K562 (cell line): ENCODE measurements around the gene PGAM2. TPM values are rescaled to one million over a fixed set of nuclear protein-coding genes. Genes with fewer than 3 reads are reported as not detected.

Source experiments
- ATAC-seq: fragments of 200-7000 bp; cut with Tn5 transposase; 3 replicates; pipeline ENCODE4 v1.9.1; 2020; ENCODE audit warnings: moderate library complexity
- BruUV-seq: library from RNA; stranded (reverse); fragments of 400-500 nt; replicated peaks from 2 replicates; lab custom pipeline; 2021; lab: Mats Ljungman, UMichigan
- CTCF ChIA-PET: fragments of 300-600 bp; formaldehyde crosslinking; extraction: SDS; loops from one replicate; lab custom pipeline; 2021; ENCODE audit warnings: low intra/inter-chr PET ratio; lab: Yijun Ruan, JAX
- POLR2A ChIA-PET: fragments of 300-600, 350-650 bp; sonication (Branson Sonifier 250); formaldehyde crosslinking; extraction: SDS; loops from one replicate; lab custom pipeline; 2021; ENCODE audit warnings: antibody characterized with exemption, inconsistent platforms; lab: Yijun Ruan, JAX
- DNase-seq, 4 experiments: peaks; one replicate each; pipeline versions ENCODE4 v3.0.0 to v3.0.0-alpha.2; 2011 to 2018; ENCODE audit warnings: low spot score in 3 of 4, mixed read lengths in 3 of 4; ENCODE audit errors: extremely low read depth in 1 of 4
- FAIRE-seq: peaks from 2 replicates; lab custom pipeline; 2011; peaks lifted over from hg19 to GRCh38; lab: Jason Lieb, UNC
- H2AFZ ChIP-seq: 2 replicates; pipeline ENCODE4 v1.6.0; 2011; ENCODE audit warnings: low read depth, low read length, control low read depth, inconsistent platforms
- H3K27ac ChIP-seq: fragments of 200-600 bp; 3 replicates; pipeline ENCODE4 v1.8.0; 2011; ENCODE audit warnings: low read depth, mild to moderate bottlenecking, control low read depth, inconsistent platforms, low read length, moderate library complexity, mixed read lengths; ENCODE audit errors: extremely low read depth
- H3K27me3 ChIP-seq, 2 experiments: fragments of 300-600 bp in 1 of 2; 2 replicates in 1 of 2; 3 replicates in 1 of 2; pipeline versions ENCODE4 v1.6.0 to v1.8.0; 2011; ENCODE audit warnings: inconsistent platforms in 2 of 2, low read length in 2 of 2, mild to moderate bottlenecking in 1 of 2, mixed read lengths in 1 of 2, moderate library complexity in 1 of 2; ENCODE audit not compliant: control insufficient read depth in 2 of 2, insufficient read depth in 2 of 2
- H3K36me3 ChIP-seq: fragments of 300-600 bp; 3 replicates; pipeline ENCODE4 v1.8.0; 2011; ENCODE audit warnings: mild to moderate bottlenecking, low read length, inconsistent platforms; ENCODE audit not compliant: control insufficient read depth, insufficient read depth
- H3K4me1 ChIP-seq, 2 experiments: fragments of 200-600 bp in 1 of 2; replicated peaks in 1 of 2; 2 replicates in 1 of 2; 3 replicates in 1 of 2; pipeline versions ENCODE4 v1.5.1 to v1.8.0; 2011; ENCODE audit warnings: inconsistent platforms in 2 of 2, low read length in 2 of 2, mild to moderate bottlenecking in 1 of 2, mixed read lengths in 1 of 2, moderate library complexity in 1 of 2; ENCODE audit not compliant: control insufficient read depth in 2 of 2, insufficient read depth in 2 of 2
- H3K4me2 ChIP-seq: 2 replicates; pipeline ENCODE4 v1.6.1; 2011; ENCODE audit warnings: low read length, control low read depth, inconsistent platforms, mixed read lengths; ENCODE audit not compliant: insufficient read depth
- H3K4me3 ChIP-seq: fragments of 200-600 bp; sonication (generic), shearing (Covaris generic); 2 replicates; pipeline ENCODE4 v1.5.1; 2016; ENCODE audit warnings: control low read depth, inconsistent platforms
- H3K79me2 ChIP-seq: fragments of 200-600 bp; 3 replicates; pipeline ENCODE4 v1.8.0; 2011; ENCODE audit warnings: low read length, inconsistent platforms; ENCODE audit not compliant: control insufficient read depth, insufficient read depth
- H3K9ac ChIP-seq, 2 experiments: 2 replicates each; pipeline versions ENCODE4 v1.6.0 to v1.6.1; 2011; ENCODE audit warnings: low read depth in 2 of 2, low read length in 2 of 2, control low read depth in 1 of 2, inconsistent platforms in 1 of 2, mild to moderate bottlenecking in 1 of 2, mixed read lengths in 1 of 2; ENCODE audit not compliant: insufficient read depth in 1 of 2
- H3K9me1 ChIP-seq: one replicate; pipeline ENCODE4 v1.6.0; 2011; ENCODE audit warnings: inconsistent platforms, mild to moderate bottlenecking, low read length, moderate library complexity; ENCODE audit not compliant: control insufficient read depth, insufficient read depth
- H3K9me3 ChIP-seq: replicated peaks from 2 replicates; pipeline ENCODE4 v1.5.1; 2011; ENCODE audit warnings: low read depth, low read length, inconsistent platforms; ENCODE audit not compliant: control insufficient read depth, insufficient read depth
- H4K20me1 ChIP-seq: replicated peaks from 2 replicates; pipeline ENCODE4 v1.6.1; 2011; ENCODE audit warnings: low read length, inconsistent platforms, mixed read lengths; ENCODE audit not compliant: control insufficient read depth, insufficient read depth
- PKNOX1 ChIP-seq: fragments of 450-650 bp; IDR thresholded peaks from 2 replicates; pipeline ENCODE4 v1.6.1; 2016
- TRIM24 ChIP-seq, 2 experiments: fragments of 450-650 bp; IDR thresholded peaks; 2 replicates each; pipeline ENCODE4 v1.6.1; 2016
- U2AF2 ChIP-seq: fragments of 200-400 bp; formaldehyde crosslinking; optimal IDR thresholded peaks from 2 replicates; pipeline ENCODE3; 2017; ENCODE audit warnings: low read depth, mild to moderate bottlenecking, low read length
- ZEB2 ChIP-seq: fragments of 450-650 bp; IDR thresholded peaks from 2 replicates; pipeline ENCODE4 v1.6.1; 2016
- ZNF316 ChIP-seq: fragments of 450-650 bp; IDR thresholded peaks from 2 replicates; pipeline ENCODE4 v1.6.1; 2016
- ZNF436 ChIP-seq: fragments of 250-450, 450-650 bp; sonication (Bioruptor Pico); formaldehyde crosslinking; IDR thresholded peaks from 2 replicates; pipeline ENCODE4 v1.7.0; 2020; ENCODE audit warnings: mild to moderate bottlenecking
- ZNF766 ChIP-seq: fragments of 200-800 bp; sonication (Bioruptor generic); conservative IDR thresholded peaks from 2 replicates; pipeline ENCODE4 v1.6.1; 2016; ENCODE audit warnings: missing genetic modification characterization, missing compliant biosample characterization
- WGBS: fragments of 100-300 bp; shearing (Covaris generic); methylation state at CpG from one replicate; pipeline ENCODE4 v1.1.6; 2016; ENCODE audit warnings: low coverage, mixed read lengths; ENCODE audit not compliant: insufficient coverage; ENCODE audit errors: missing lambda C conversion rate; 5-methylcytosine and 5-hydroxymethylcytosine counted together
- in situ Hi-C: fragments of 300-500 bp; cut with MboI; formaldehyde crosslinking; loops from 4 replicates; pipeline ENCODE4 v1.15.0; 2018; ENCODE audit warnings: inconsistent platforms, mixed read lengths
- intact Hi-C: fragments of 100-400 bp; cut with micrococcal nuclease; formaldehyde crosslinking; loops from 2 replicates; pipeline ENCODE4 v1.14.2; 2022
- polyA plus RNA-seq, 8 experiments: library from polyadenylated mRNA; depleted of rRNA in 4 of 8; stranded (reverse) in 5 of 8; unstranded in 3 of 8; fragments of >200 nt; fragmentation: Nextera tagmentation in 2 of 8; fragmentation: Illumina TruSeq in 1 of 8; extraction: Ambion mirVana in 2 of 8; extraction: Trizol in 1 of 8; gene quantifications; 2 replicates each; pipeline versions ENCODE4 v1.2.1 to v1.2.3, GENCODE V29; 2011 to 2014; ENCODE audit warnings: inconsistent platforms in 1 of 8, missing spikeins in 1 of 8
- total RNA-seq, 7 experiments: library from RNA; depleted of rRNA in 6 of 7; stranded (reverse); fragments of >200 nt in 6 of 7; fragmentation: Illumina TruSeq in 2 of 7; extraction: Trizol in 2 of 7; gene quantifications; 2 replicates each; pipeline versions ENCODE4 v1.2.1 to v1.2.3, GENCODE V29; 2011 to 2021; ENCODE audit warnings: low replicate concordance in 1 of 7

PGAM2 gene
- total and polyA plus RNA-seq, 9 of the 15 experiments (the other 6 are each of a cell fraction or from before 2014, with no cell fraction given): not detected

- WGBS: 10% methylated on average over 6 of the region's 6 CpGs
- FAIRE-seq (no peak), ATAC-seq (0 out of 3 replicates have a peak, but pooled peaks have one; percentile 13), DNase-seq (no peak)
- POLR2A ChIA-PET: no interaction called here
- H2AFZ ChIP-seq: no peak overlapping the region
- H3K9me3 ChIP-seq: no peaks in the 10 kb centered on the region
- H3K27me3 ChIP-seq: peaks cover 0 to 5% of the 10 kb centered on the region in 2 experiments; a peak in 1 of 5 replicates
- H3K4me3 ChIP-seq: no peak overlapping the region
- intact Hi-C loops: no loop called here
- no peaks in the 10 kb centered on the region for H3K9me1 ChIP-seq
- peak; percentile 32 for TF ChIP-seq ZNF316
- TF ChIP-seq ZNF766: peak; percentile 96
- no peak for TF ChIP-seq ZEB2
- peak in 1 of 2 experiments; percentile 44; a peak in 1 of 4 replicates for TF ChIP-seq TRIM24 (IDR thresholded peaks at IDR 0.05)
- TF ChIP-seq PKNOX1: peak; percentile 66; the same call in 1 of the 2 replicates
- no peak for TF ChIP-seq ZNF436 (CRISPR knock-in tag)
- TF ChIP-seq U2AF2: no peak
- H3K4me2 ChIP-seq: no peak overlapping the region
- CTCF ChIA-PET: no interaction called here
- in situ Hi-C loops: no loop called here
- no TSS peak for BruUV-seq
- no peaks in the 10 kb centered on the region for H4K20me1 ChIP-seq
- no peak overlapping the region for H3K9ac ChIP-seq
- H3K4me1 ChIP-seq: peaks cover 0 to 13% of the 10 kb centered on the region in 2 experiments; a peak in 2 of 5 replicates
- H3K27ac ChIP-seq: no peak overlapping the region
- no peaks in the 10 kb centered on the region for H3K36me3 ChIP-seq
- H3K79me2 ChIP-seq: no peaks in the 10 kb centered on the region
Observed at GRCh38 chr7:44093102-44093641, 27.8 kb upstream of the PGAM2 start.
